Fibroblast of skin of right biceps (primary cell): Measurements from ENCODE around the gene RASAL2.
"Not testable (repeated sequence)": the region's sequence is repeated elsewhere in the genome, so short reads cannot be mapped to it uniquely, and the experiment has no call there.

Experiments
- DNase-seq: peaks from one replicate; pipeline ENCODE4 v3.0.0-alpha.2; 2013

Gene RASAL2

DNA sequence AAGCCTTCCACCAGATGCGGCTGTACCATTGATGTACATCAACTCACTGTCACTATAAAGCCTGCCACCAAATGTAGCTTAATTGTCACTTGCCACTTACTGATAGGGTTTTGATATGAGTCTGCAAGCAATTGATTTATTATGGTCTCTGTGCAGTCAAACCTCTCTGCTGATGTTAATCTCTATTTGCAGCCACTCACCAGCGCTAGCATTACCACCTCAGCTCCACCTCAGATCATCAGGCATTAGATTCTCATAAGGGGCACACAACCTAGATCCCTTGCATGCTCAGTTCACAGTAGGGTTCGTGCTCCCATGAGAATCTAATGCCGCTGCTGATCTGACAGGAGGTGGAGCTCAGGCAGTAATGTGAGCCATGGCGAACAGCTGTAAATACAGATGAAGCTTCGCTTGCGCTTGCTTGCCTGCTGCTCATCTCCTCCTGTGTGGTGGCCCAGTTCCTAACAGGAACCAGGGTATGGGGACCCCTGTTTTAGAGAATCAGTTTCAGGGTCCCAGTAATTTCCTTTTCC is 26.7 kb downstream of the RASAL2 start:
- not testable (repeated sequence) for DNase-seq

DNA sequence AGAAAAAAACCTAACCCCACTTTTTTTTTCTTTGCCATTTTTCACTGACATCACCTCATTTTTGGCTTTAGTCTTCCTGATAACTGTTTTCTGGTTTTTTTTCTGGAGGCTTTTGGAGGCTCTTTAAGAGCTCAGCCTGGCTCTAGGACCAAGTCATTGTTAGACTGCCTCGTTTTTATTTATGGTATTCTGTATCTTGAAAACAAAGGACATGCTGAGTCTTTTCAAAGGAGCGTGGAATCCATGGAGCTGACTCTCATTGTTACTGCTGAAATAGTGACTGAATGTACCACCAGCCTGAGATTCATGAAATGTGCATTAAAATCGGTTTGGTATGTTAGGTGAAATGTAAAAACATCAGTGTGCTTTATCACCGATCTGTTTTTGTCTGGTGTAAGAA is 28.0 kb downstream of the RASAL2 start:
- DNase-seq, result no peak

DNA sequence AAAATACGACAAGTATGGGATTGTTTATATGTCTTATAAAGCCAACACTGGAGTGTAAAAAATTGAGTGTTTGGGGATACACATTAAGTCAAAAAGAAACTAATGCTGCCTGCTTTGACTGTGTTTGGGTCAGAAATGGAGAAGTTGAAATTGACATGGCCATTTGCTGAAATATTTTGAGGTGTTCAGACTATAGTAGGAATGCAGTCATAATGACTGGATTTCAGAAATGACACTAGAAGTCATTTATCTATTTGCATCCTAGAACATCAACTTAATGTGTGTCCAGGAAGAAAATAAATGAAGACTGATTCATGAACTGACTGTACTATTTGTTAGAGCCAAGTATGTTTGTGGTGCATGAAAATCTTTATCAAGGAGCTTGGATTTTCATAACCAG is 28.4 kb downstream of the RASAL2 start:
- peak; percentile 45 for DNase-seq

DNA sequence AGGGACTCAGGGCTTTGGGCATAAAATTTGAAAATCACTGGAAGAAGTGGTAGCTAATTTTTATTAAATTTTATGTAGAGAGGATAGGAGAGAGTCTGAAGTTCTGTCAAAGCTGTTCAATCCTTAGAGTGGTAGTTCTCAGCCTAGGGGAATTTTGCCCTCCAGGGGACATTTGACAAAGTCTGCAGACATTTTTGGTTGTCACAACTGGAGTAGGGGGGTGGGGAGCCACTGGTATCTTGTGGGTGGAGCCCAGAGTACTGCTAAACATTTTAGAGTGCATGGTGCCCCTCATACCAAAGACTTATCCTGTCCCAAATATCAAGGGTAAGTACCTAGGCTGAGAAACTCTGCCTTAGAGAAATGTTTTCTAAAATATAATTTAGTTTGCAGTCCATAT is 30.2 kb downstream of the RASAL2 start:
- no peak for DNase-seq

DNA sequence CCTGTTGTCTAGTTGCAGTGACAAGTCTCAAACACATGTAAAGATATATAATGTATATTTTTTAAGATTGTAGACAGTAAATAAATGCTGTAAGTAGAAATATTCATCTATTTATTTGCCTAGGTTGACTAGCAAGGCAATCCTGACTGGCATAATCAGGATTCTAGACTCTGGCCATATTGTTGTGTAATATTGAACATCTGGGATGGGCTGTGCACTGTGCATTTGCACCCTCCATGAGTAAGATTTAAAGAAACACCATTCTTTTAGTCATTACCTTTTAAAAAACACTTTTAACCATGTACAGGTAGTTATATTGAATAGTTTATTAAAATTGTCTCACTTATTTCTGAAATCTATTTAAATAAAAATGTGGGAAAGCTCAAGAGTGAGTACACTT is 32.4 kb downstream of the RASAL2 start:
- no peak for DNase-seq

DNA sequence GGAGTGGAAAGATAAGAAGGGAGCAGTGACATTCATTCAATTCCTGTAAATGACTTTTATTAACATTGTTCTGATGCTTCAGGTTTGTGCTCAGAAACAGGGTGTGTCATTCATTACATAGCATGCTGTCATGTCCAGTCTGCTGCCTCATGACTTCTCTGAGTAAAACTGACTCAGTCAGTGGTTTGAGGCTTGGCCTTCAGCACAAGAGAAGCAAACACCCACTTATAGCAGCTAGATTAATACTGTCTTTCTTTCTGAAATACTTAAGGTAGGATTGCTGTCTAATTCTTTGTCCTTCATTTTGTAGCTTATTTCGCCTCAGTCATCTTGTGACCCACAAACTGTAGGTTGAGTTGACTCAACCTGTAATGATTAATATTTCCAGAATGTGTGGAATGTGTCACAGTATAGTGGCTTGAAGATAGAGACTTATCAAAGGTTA is 32.9 kb downstream of the RASAL2 start:
- DNase-seq, result peak; percentile 91

DNA sequence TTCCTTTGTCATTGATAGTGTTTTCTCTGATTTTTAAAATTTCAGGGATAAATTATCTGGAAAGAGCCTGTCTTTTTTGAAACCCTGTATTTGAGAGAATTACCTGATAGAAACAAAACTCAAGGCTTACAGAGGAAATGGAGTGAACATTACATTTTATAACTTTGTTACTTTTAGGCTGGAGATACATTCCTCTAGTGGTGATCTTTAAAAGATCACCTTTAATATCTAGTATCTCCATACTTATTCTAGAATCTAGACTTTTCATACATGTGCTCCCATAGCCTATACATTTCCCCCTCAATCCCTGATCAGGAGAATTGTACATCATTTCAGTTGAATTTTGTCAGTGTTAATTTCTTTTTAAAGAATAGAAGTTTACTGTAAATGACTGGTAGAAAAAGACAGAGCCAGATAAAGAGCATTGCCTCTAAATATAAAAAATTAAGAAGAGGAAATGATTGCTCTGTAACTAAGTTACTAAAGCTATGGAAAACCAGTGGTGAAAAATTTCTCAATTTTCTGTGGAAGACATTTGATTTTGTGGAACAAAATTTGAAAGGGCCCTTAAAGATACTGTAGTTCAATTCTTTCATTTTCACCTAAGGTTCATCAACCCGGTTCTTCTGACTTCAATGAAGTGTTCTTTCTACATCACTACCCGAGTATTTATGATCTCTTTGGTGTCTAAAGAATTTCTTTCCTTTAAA is 33.7 kb downstream of the RASAL2 start:
- DNase-seq, result no peak

DNA sequence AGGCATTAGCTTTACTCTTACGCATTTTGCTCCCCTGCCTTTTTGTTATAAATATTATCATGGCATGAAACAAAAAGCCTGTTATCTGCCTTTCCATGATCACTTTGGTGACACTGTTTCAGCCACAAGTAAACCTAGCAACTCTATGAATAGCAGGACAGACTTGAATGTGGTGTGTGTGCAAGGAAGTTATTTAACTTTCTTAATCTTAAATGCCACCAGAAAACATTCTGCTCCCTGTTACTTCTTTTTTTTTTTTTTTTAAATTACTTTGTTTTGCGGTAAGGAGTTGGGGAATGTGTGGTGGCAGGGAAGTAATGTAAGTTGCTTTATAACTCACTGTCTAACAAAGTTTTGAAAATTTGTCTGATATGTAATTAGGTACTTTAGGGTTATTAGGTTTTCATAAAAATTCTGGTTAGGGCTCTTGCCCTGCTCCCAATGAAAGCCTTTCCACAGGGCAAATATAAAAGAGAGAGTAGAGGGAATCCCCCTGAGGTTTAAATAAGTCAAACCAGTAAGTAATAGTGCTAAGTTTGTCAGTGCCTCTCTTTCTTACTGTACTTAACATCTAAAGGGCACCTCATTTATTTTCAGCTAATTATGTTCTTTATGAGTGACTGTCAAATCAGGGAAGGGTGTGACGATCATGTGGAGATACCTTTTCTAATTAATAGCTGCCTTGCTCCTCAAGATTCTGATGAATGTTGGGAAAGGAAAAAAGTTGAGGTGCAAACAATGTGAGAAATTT is 39.5 kb downstream of the RASAL2 start:
- DNase-seq, result no peak

DNA sequence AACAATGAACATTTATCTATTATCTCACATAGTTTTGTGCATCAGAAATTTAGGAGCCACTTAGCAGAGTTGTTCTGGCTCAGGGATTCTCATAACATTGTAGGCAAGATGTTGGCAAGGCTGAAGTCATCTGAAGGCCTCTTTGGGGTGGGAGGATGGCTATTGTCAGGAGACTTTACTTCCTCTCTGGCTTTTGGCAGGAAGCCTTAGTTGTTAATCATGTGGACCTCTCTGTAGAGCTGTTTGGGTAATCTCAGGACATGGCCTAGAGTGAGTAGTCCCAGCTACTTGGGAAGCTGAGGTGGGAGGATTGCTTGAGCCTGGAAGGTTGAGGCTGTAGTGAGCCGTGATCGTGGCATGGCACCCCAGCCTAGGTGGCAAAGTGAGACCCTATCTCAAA is 40.2 kb downstream of the RASAL2 start:
- peak; percentile 89 for DNase-seq

DNA sequence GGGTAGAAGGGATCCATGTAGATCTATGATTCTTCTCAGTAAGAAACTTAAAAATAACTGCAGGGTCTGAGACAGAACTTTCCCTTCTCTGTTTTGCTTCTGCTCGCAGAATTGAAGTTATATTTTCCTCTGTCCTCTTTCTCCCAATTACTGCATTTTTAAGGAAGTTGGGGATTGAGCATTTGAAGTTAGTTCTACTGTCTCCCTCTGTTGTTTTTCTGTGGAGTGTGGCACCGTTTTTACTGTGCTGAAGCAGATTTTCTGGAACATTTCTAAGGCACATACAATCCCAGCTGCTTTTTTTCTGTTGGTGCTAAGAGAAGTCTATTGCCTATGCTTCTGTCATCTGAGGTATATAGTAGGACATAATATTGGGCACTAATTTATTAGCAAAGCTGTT is 43.3 kb downstream of the RASAL2 start:
- no peak for DNase-seq

DNA sequence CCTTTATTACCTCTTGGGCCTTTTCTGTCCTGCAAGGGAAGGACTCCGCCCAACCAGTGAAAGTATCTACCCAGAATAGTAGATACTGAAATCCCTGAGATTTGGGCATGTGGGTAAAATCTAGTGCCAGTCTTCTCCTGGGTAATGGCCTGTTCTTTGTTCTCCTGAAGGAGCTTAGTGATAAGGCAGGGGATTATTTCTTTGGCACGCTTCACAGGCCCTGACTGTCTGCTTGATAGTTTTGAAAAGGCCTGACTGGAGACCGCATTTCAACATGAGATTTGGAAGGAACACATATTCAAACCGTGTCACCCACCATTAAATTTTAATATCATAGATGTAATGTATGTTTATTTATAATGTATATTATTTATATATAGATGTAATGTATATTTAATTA is 48.9 kb downstream of the RASAL2 start:
- no peak for DNase-seq

DNA sequence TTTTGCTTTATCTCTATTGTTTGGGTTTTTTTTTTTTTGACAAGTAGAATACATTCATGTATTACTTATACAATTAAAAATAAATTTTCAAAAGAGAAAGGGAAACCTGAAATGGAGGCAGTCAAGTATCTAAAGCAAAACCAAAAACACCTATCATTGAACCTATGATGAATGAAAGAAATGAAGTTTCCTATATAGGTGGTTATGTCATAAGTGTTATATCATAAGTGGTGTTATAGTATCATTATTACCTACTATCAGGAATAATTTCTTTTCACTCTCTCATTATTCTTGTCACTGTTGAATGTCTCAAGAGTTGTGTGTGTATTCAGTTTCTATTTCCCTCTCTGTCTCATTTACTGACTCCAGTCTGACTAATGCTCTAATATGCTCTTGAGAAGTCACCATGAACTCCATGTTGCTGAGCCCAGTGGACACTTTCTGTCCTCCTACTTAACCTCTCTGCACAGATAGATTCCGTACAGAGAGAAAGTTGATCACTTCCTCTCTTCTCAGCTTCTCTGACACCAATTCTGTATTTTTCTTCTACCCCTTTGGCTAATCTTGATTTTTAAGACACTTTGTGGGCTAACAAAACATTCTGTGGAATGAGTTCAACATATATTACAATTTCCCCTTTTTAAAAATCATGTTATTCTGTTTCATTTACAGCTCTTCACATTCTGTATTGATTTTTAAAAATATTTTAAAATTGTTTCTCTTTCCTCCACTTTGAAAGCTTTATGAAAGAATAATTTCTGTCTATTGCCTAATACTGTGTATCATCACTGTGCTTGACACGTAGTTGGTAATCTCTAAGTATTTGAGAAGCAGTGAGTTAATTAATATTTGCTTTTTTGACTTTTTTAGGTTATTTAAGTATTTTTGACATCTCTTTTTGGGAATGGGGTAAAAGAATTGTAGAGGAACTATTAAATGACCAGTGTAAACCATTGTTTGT is 50.1 kb downstream of the RASAL2 start:
- no peak for DNase-seq

DNA sequence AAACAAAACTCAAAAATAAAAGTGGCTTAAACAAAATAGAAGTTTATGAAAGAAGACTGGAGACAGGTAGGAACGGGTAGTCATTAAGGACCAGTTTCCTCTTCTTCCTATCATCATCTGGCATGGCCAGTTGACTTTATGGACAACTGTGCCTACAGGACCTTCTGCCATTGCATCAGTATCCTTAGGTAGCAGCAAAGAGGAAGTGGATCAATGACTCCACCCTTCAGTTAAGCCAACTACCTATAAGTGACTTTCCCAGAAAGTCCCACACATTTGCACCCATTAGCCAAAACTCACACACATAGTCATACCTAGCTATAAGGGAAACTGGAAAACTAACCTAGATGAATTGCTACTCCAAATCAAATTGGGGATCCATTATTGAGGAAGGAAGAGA is 51.7 kb downstream of the RASAL2 start:
- no peak for DNase-seq

DNA sequence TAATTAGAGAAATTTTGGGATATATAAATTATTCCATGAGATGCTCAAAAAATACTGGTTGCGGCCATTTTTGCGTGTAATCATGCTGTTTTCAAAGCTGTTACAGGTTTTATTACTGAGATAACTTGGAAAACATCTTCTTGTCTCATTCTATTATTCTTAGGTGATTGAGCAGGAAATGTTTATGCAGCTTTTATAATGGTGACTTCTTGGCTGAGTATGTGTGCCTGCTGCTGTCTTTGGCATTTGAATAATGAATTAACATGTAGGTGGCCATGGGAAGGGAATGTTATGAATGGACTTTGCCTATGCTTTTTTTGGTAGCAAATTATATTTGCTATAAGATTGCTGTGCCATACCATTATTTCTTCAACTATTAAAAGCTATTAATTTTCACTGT is 52.5 kb downstream of the RASAL2 start:
- DNase-seq, result no peak

DNA sequence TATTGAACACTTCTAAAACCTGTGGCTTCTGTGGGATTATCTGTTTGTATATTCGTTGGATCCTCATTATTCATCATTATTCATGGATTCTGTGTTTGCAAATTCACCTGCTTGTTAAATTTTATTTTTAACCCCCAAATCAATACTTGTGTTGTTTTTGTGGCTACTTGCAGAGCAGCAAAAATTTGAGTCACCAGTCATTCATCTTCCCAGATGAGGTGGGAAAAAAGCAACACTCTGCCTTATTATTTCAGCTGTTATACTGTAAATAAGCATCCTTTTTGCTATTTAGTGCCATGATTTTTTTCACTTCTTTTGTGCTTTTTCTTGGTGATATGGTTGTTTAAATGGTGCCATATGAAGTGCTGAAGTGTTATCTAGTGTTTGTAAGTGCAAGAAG is 56.7 kb downstream of the RASAL2 start:
- no peak for DNase-seq

DNA sequence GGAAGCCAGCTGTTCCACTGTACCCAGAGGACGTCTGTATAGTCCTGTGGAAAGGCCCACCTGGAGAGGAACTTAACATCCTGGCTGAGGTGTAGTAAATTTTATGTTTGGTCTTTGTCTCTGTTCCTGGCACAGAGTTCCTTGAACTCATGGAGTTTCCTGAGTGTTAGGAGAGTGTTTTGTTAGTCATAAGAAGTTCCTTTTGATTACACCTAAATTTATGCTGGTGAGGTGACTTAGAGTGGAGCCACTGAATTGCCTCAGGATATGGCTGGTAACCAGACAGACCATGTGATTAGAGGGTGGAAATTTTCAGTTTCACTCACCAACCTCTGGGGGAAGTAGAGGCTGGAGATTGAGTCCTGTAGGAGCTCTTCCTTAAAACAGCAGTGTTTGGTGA is 57.9 kb downstream of the RASAL2 start:
- DNase-seq, result no peak

DNA sequence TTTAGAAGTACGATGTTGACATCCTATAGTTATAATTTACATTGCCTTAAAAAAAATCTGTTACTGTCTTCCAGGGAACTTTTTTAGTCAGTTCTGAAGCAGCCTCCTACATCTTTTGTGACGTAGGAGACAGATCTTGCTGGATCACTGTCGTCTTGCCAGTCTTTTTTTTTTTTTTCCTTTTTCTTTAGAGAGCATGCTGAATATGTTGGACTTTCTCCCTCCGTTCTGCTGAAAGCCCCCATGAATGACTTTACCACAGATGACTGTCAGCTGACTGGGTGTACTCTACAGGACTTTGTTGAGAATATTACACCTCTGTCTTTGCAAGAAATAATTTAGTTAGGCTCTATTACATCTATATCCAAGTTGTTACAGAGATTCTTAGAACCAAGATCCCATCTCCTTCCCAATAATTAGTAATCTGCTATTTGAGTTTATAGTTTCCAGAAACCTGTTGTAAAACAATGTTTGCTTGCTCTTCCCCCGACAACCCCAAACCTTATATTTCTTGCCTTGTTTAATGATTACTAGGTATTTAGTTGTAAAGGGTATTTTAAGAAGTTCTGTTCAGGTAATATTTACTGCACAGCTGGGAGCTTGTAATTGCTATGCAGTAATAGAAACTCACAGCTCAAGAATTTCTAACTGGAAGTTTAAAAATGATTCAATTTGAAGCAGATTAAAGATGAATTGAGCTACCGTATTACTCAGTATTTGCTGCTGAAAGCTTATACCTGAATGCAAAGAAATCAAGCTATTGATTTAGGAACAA is 61.8 kb downstream of the RASAL2 start:
- DNase-seq, result no peak

DNA sequence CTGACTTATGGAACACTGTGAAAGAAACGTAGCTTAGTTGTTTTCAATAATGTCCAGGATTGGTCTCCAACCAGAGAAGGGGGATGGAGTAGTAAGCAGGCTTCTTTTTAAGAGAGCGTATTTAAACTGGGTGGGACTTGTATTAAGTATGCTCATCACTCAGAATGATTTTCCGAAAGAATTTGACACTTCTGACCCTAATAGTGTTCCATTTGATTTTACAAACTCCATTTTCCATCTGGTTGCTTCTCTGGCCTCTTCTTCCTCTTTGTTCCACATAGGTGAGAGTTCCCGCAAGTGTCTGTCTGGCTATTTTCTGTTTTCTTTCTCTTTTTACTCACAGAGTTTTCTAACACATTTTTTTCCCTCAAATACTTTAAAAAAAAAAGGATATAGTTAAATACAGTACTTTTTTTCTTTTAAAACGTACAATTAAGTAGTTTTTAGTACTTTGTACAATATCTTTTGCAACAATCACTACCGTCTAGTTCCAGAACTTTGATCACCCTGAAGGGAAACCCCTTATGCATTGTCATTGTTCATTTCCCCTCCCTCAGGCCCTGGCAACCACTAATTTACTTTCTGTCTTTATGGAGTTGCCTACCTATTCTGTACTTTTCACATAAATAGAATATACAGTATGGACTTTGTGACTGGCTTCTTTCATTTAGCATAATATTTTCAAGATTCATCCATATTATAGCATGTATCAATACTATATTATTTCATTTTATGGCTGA is 67.0 kb downstream of the RASAL2 start:
- DNase-seq, result no peak

DNA sequence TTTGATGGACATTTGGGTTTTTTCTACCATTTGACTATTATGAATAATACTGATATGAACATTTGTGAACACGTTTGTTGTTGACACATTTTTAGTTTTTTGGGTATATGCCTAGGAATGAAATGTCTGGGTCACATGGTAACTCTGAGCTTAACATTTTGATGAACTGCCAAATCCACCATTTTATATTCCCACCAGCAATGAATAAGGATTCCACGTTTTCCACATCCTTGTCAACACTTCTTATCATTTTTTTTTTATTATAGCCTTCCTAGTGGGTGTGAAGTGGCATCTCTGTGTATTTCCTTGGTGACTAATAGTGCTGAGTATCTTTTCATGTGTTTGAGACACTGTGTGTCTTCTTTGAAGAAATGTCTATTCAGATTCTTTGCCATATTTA is 67.6 kb downstream of the RASAL2 start:
- peak; percentile 79 for DNase-seq

DNA sequence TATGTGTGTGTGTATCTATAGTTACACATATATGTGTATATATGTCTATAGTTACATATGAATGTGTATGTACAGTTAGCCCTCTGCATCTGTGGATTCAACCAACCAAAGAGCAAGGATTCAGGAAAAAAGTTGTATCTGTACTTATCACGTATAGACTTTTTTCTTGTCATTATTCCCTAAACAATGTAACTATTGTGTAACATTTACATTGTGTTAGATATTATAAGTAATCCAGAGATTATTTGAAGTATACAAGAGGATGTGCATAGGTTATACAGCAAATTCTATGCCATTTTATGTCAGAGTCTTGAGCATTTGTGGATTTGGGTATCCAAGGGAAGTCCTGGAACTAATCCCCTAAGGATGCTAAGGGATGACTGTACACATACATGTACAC is 71.3 kb downstream of the RASAL2 start:
- DNase-seq, result no peak

DNA sequence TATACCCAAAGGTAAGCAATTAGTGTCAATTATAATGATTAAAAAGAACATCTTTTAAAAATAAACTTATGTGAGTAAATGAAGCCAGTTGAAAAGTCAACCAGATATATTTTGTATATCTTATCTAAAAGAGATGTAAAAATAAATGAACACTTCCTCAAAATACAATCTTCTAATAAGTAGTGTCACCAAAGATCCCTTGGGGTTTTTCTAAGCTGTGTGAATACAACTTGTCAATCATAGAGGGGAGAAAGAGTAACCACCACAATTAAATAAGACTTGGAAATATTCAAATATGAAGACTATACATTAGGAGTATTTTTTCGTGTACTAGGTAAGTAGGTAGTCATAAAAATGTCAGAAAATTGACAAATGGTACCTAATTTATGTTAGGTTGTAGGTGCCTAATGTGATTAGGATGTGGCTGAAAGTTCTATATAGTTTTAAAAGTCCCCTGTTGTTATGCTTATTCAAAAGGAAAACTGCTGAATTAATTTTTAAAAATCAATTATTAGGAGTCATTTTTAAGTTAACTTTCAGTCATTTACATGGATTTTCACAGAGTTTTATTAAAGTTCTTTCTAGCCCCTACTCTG is 72.6 kb downstream of the RASAL2 start:
- no peak for DNase-seq
